ENCODE measurements around the gene TCF7L2.

- no peak for TF ChIP-seq CTCF (conservative IDR thresholded peaks at IDR 0.05; ENCODE audit: low read depth, low read length)
- TF ChIP-seq EZH2 (IDR thresholded peaks at IDR 0.05; ENCODE audit: low read length, unreplicated experiment) = no peak
Measured at GRCh38 chr10:113179966-113180365, 229.9 kb downstream of the TCF7L2 start.

Measured in PC-3 (cell line).